IMR-90 (cell line): ENCODE measurements around the gene TMCO1. TPM values are rescaled to one million over a fixed set of nuclear protein-coding genes. Genes with fewer than 3 reads are reported as not detected.

Experiments used
- ATAC-seq: fragments of 200-7000 bp; cut with Tn5 transposase; 2 replicates; pipeline ENCODE4 v1.9.1; 2020; ENCODE audit warnings: low read depth, mild to moderate bottlenecking, moderate library complexity
- BruUV-seq: library from RNA; stranded (reverse); fragments of 400-500 nt; replicated peaks from 2 replicates; lab custom pipeline; 2021; lab: Mats Ljungman, UMichigan
- CTCF ChIA-PET: fragments of 300-600 bp; formaldehyde crosslinking; extraction: SDS; loops from one replicate; lab custom pipeline; 2021; ENCODE audit warnings: antibody characterized with exemption; lab: Yijun Ruan, JAX
- POLR2A ChIA-PET: fragments of 300-600 bp; sonication (Branson Sonifier 250); formaldehyde crosslinking; loops from one replicate; lab custom pipeline; 2022; ENCODE audit warnings: antibody characterized with exemption; ENCODE audit not compliant: unreplicated experiment; lab: Charles Lee
- DNase-seq: peaks from one replicate; pipeline ENCODE4 v3.0.0; 2013
- H2AFZ ChIP-seq: replicated peaks from 2 replicates; pipeline ENCODE3; 2013; ENCODE audit warnings: low read length, mild to moderate bottlenecking; ENCODE audit not compliant: poor library complexity
- H2AK5ac ChIP-seq: 2 replicates; pipeline ENCODE4 v1.6.1; 2013; ENCODE audit warnings: low read depth, low read length, inconsistent platforms
- H2AK9ac ChIP-seq: replicated peaks from 2 replicates; pipeline ENCODE3; 2013; ENCODE audit warnings: mild to moderate bottlenecking, low read depth, low read length, moderate library complexity; ENCODE audit not compliant: poor library complexity
- H2BK120ac ChIP-seq: 2 replicates; pipeline ENCODE4 v1.6.1; 2013; ENCODE audit warnings: low read depth, low read length, inconsistent platforms
- H2BK15ac ChIP-seq: 3 replicates; pipeline ENCODE4 v1.6.1; 2013; ENCODE audit warnings: low read depth, low read length, inconsistent platforms
- H2BK20ac ChIP-seq: 2 replicates; pipeline ENCODE4 v1.6.1; 2013; ENCODE audit warnings: low read depth, mild to moderate bottlenecking, inconsistent platforms, low read length, moderate library complexity
- H2BK5ac ChIP-seq: 2 replicates; pipeline ENCODE4 v1.6.1; 2013; ENCODE audit warnings: mild to moderate bottlenecking, low read depth, low read length, inconsistent platforms; ENCODE audit not compliant: poor library complexity, severe bottlenecking
- H3K14ac ChIP-seq: replicated peaks from 2 replicates; pipeline ENCODE4 v1.6.1; 2013; ENCODE audit warnings: low read depth, low read length, inconsistent platforms
- H3K18ac ChIP-seq: 2 replicates; pipeline ENCODE4 v1.6.1; 2013; ENCODE audit warnings: low read depth, low read length, control low read depth
- H3K23ac ChIP-seq: 2 replicates; pipeline ENCODE4 v1.6.1; 2013; ENCODE audit warnings: low read depth, low read length, inconsistent platforms
- H3K27ac ChIP-seq: 2 replicates; pipeline ENCODE4 v1.5.1; 2013; ENCODE audit warnings: mild to moderate bottlenecking, control low read depth, low read length; ENCODE audit not compliant: insufficient read depth
- H3K27me3 ChIP-seq: 2 replicates; pipeline ENCODE4 v1.6.1; 2013; ENCODE audit warnings: low read length; ENCODE audit not compliant: control insufficient read depth, insufficient read depth
- H3K36me3 ChIP-seq: 2 replicates; pipeline ENCODE4 v1.6.1; 2013; ENCODE audit warnings: low read length, mixed read lengths; ENCODE audit not compliant: control insufficient read depth, insufficient read depth
- H3K4ac ChIP-seq: 2 replicates; pipeline ENCODE4 v1.6.1; 2013; ENCODE audit warnings: low read depth, low read length, inconsistent platforms
- H3K4me1 ChIP-seq: 2 replicates; pipeline ENCODE4 v1.6.1; 2013; ENCODE audit warnings: low read length, mixed read lengths; ENCODE audit not compliant: control insufficient read depth, insufficient read depth
- H3K4me2 ChIP-seq: 2 replicates; pipeline ENCODE4 v1.6.1; 2013; ENCODE audit warnings: low read depth, mild to moderate bottlenecking, control low read depth, low read length, moderate library complexity
- H3K4me3 ChIP-seq: 2 replicates; pipeline ENCODE4 v1.5.1; 2013; ENCODE audit warnings: low read depth, mild to moderate bottlenecking, control low read depth, low read length, moderate library complexity; ENCODE audit not compliant: insufficient read depth
- H3K56ac ChIP-seq: 2 replicates; pipeline ENCODE4 v1.6.1; 2013; ENCODE audit warnings: low read length, inconsistent platforms; ENCODE audit not compliant: insufficient read depth; ENCODE audit errors: extremely low read depth
- H3K79me1 ChIP-seq, 2 experiments: 2 replicates each; pipeline ENCODE4 v1.6.1; 2013; ENCODE audit warnings: low read length in 2 of 2, inconsistent platforms in 1 of 2, low read depth in 1 of 2
- H3K9ac ChIP-seq: 2 replicates; pipeline ENCODE4 v1.6.1; 2013; ENCODE audit warnings: low read depth, low read length, control low read depth
- H3K9me1 ChIP-seq: 2 replicates; pipeline ENCODE4 v1.6.1; 2013; ENCODE audit warnings: low read length, inconsistent platforms; ENCODE audit not compliant: insufficient read depth
- H3K9me3 ChIP-seq: 2 replicates; pipeline ENCODE4 v1.6.1; 2013; ENCODE audit warnings: low read length; ENCODE audit not compliant: control insufficient read depth, insufficient read depth
- H4K20me1 ChIP-seq: 2 replicates; pipeline ENCODE4 v1.6.1; 2013; ENCODE audit warnings: low read length, inconsistent platforms; ENCODE audit not compliant: insufficient read depth
- H4K5ac ChIP-seq: 2 replicates; pipeline ENCODE4 v1.6.1; 2013; ENCODE audit warnings: mild to moderate bottlenecking, low read depth, low read length, control low read depth
- H4K8ac ChIP-seq, 2 experiments: 2 replicates each; pipeline ENCODE4 v1.6.1; 2013; ENCODE audit warnings: low read depth in 2 of 2, low read length in 2 of 2, control low read depth in 1 of 2, inconsistent platforms in 1 of 2
- H4K91ac ChIP-seq: 2 replicates; pipeline ENCODE4 v1.6.1; 2013; ENCODE audit warnings: low read depth, low read length, inconsistent platforms; ENCODE audit not compliant: insufficient read depth
- BHLHE40 ChIP-seq: fragments of 150-350 bp; IDR thresholded peaks from 2 replicates; pipeline ENCODE4 v1.6.1; 2016; ENCODE audit warnings: mild to moderate bottlenecking, low read depth, low read length
- CEBPB ChIP-seq: IDR thresholded peaks from 2 replicates; pipeline ENCODE4 v1.6.1; 2012; ENCODE audit warnings: low read depth, low read length, improper control_type of control experiment
- CHD1 ChIP-seq: IDR thresholded peaks from 2 replicates; pipeline ENCODE4 v1.6.1; 2012; ENCODE audit warnings: low read depth, low read length, improper control_type of control experiment
- FOS ChIP-seq: fragments of 150-350 bp; IDR thresholded peaks from 2 replicates; pipeline ENCODE4 v1.6.1; 2016; ENCODE audit warnings: low read depth, low read length
- MAFK ChIP-seq: IDR thresholded peaks from 2 replicates; pipeline ENCODE4 v1.6.1; 2012; ENCODE audit warnings: low read depth, low read length, improper control_type of control experiment
- MAZ ChIP-seq: IDR thresholded peaks from 2 replicates; pipeline ENCODE4 v1.6.1; 2012; ENCODE audit warnings: low read depth, mild to moderate bottlenecking, low read length, improper control_type of control experiment, moderate library complexity, borderline replicate concordance
- NFE2L2 ChIP-seq: fragments of 150-350 bp; IDR thresholded peaks from 2 replicates; pipeline ENCODE4 v1.6.1; 2016; ENCODE audit warnings: low read depth, mild to moderate bottlenecking, low read length
- POLR2A ChIP-seq: IDR thresholded peaks from 2 replicates; pipeline ENCODE4 v1.6.1; 2012; ENCODE audit warnings: mild to moderate bottlenecking, low read depth, low read length
- RCOR1 ChIP-seq: IDR thresholded peaks from 2 replicates; pipeline ENCODE4 v1.6.1; 2012; ENCODE audit warnings: mild to moderate bottlenecking, low read length, improper control_type of control experiment; ENCODE audit not compliant: insufficient replicate concordance
- SMC3 ChIP-seq: fragments of 150-350 bp; IDR thresholded peaks from 2 replicates; pipeline ENCODE4 v1.6.1; 2016; ENCODE audit warnings: low read depth, mild to moderate bottlenecking, antibody characterized with exemption, low read length, moderate library complexity
- WGBS, 2 experiments: methylation state at CpG; one replicate each; pipeline versions ENCODE4 v1.1.5 to v1.1.7; 2013; ENCODE audit warnings: missing lambda C conversion rate in 2 of 2; ENCODE audit not compliant: insufficient read length in 1 of 2; ENCODE audit errors: extremely low coverage in 2 of 2; 5-methylcytosine and 5-hydroxymethylcytosine counted together
- dilution Hi-C: fragments of 300-500 bp; cut with HindIII; formaldehyde crosslinking; loops from one replicate; pipeline ENCODE4 v1.14.3; 2018; ENCODE audit warnings: low sequenced_read_pairs; ENCODE audit not compliant: unreplicated experiment
- in situ Hi-C: fragments of 300-500 bp; cut with MboI; formaldehyde crosslinking; loops from 3 replicates; pipeline ENCODE4 v1.14.3; 2019; ENCODE audit warnings: low sequenced_read_pairs, inconsistent platforms, mixed read lengths
- intact Hi-C: fragments of 100-400 bp; cut with micrococcal nuclease; formaldehyde crosslinking; loops from 2 replicates; pipeline ENCODE4 v1.10.0; 2022
- polyA plus RNA-seq, 3 experiments: library from polyadenylated mRNA; depleted of rRNA; stranded (reverse); fragments of >200 nt; gene quantifications; 2 replicates each; pipeline ENCODE4 v1.2.3, GENCODE V29; 2012; ENCODE audit warnings: low replicate concordance in 1 of 3
- total RNA-seq: library from RNA; depleted of rRNA; stranded (reverse); fragments of >200 nt; gene quantifications from 2 replicates; pipeline ENCODE4 v1.2.3, GENCODE V29; 2012
- TF ChIP-seq, protein P1 (sequence below): fragments of 150-350 bp; IDR thresholded peaks from 2 replicates; pipeline ENCODE4 v1.6.1; 2016; ENCODE audit warnings: low read depth, mild to moderate bottlenecking, low read length, moderate library complexity, borderline replicate concordance
- TF ChIP-seq, protein P2 (sequence below): fragments of 150-350 bp; IDR thresholded peaks from 2 replicates; pipeline ENCODE4 v1.6.1; 2017; ENCODE audit warnings: mild to moderate bottlenecking, antibody characterized with exemption, low read length, low read depth
- TF ChIP-seq, protein P3 (sequence below): conservative IDR thresholded peaks from 2 replicates; pipeline ENCODE4 v1.5.1; 2012; ENCODE audit warnings: mild to moderate bottlenecking, low read depth, low read length, improper control_type of control experiment

The TMCO1 gene
- total and polyA plus RNA-seq, 2 of the 4 experiments (the other 2 are of a cell fraction): 86.4 to 113 TPM

DNA sequence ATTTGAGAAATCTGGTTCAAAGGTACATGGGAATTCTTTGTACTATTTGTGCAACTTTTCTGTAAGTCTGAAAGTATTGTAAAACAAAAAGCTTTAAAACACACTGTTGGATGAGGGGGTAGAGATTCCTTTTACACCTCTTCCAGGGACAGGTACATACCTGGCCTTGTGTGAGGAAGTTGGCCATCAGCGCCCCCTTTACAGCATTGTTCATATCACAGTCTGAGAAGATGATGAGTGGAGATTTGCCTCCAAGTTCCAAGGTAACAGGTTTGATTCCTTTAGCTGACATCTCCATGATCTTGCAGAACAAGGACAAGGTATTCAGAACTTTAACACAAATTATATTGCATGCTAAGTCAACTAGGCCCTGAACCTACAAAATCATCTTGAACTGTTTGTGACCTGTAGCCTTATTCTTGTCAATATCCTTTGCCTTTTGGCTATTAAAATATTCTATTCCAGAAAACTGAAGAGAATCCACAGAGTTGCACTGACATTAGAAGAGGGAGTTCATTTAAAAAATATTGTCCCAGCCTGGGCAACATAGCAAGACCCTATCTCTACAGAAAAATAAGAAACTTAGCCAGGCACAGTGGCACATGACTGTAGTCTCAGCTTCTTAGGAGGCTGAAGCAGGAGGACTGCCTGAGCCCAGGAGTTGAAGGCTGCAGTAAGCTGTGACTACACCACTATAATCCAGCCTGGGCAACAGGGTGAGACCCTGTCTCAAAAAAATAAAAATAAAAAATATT lies 89.2 kb downstream of the TMCO1 start (continued):
- TF ChIP-seq RCOR1: no peak

DNA sequence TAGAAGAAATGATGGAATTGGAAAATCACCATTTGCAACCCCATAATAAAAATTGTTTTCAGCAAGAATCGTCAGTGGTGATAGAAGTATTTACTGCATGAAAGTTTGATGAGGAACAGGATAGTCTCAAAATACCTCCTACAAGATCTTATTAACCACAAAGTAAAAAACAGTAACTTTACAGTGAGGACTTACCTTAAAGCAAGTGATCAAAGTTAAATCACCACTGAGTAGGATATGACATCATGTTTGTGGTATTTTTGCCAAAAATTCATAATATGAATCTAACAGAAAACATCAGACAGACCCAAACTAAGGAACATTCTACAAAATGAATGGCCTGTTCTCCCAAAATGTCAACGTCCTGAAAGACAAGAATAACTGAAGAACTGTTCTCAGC lies 90.2 kb downstream of the TMCO1 start:
- H3K4me2 ChIP-seq: no peak overlapping the region
- TF ChIP-seq POLR2A (no peak), FOS (no peak), CHD1 (no peak), MAFK (no peak), MAZ (no peak), SMC3 (no peak), BHLHE40 (no peak), RCOR1 (no peak), CEBPB (no peak), NFE2L2 (no peak)
- TF ChIP-seq, protein P1, sequence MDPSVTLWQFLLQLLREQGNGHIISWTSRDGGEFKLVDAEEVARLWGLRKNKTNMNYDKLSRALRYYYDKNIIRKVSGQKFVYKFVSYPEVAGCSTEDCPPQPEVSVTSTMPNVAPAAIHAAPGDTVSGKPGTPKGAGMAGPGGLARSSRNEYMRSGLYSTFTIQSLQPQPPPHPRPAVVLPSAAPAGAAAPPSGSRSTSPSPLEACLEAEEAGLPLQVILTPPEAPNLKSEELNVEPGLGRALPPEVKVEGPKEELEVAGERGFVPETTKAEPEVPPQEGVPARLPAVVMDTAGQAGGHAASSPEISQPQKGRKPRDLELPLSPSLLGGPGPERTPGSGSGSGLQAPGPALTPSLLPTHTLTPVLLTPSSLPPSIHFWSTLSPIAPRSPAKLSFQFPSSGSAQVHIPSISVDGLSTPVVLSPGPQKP: no peak
- TF ChIP-seq, protein P2, sequence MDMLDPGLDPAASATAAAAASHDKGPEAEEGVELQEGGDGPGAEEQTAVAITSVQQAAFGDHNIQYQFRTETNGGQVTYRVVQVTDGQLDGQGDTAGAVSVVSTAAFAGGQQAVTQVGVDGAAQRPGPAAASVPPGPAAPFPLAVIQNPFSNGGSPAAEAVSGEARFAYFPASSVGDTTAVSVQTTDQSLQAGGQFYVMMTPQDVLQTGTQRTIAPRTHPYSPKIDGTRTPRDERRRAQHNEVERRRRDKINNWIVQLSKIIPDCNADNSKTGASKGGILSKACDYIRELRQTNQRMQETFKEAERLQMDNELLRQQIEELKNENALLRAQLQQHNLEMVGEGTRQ: no peak
- TF ChIP-seq, protein P3, sequence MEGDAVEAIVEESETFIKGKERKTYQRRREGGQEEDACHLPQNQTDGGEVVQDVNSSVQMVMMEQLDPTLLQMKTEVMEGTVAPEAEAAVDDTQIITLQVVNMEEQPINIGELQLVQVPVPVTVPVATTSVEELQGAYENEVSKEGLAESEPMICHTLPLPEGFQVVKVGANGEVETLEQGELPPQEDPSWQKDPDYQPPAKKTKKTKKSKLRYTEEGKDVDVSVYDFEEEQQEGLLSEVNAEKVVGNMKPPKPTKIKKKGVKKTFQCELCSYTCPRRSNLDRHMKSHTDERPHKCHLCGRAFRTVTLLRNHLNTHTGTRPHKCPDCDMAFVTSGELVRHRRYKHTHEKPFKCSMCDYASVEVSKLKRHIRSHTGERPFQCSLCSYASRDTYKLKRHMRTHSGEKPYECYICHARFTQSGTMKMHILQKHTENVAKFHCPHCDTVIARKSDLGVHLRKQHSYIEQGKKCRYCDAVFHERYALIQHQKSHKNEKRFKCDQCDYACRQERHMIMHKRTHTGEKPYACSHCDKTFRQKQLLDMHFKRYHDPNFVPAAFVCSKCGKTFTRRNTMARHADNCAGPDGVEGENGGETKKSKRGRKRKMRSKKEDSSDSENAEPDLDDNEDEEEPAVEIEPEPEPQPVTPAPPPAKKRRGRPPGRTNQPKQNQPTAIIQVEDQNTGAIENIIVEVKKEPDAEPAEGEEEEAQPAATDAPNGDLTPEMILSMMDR: no peak

More for the DNA sequence above, 90.2 kb downstream of the TMCO1 start:
- Histone ChIP-seq H2BK120ac (no peak overlapping the region), H3K27ac (no peak overlapping the region), H3K56ac (no peak overlapping the region), H2BK5ac (no peak overlapping the region), H2AK9ac (no peak overlapping the region), H3K36me3 (peaks cover 32% of the 10 kb centered on the region), H2BK15ac (no peak overlapping the region), H3K18ac (no peak overlapping the region), H3K9ac (no peak overlapping the region), H4K91ac (no peak overlapping the region), H2BK20ac (no peak overlapping the region), H2AFZ (no peak overlapping the region), H4K20me1 (no peaks in the 10 kb centered on the region), H3K14ac (no peak overlapping the region), H4K5ac (no peak overlapping the region), H3K4ac (no peak overlapping the region), H3K27me3 (no peaks in the 10 kb centered on the region), H3K9me3 (no peaks in the 10 kb centered on the region), H2AK5ac (no peak overlapping the region), H3K4me3 (no peak overlapping the region), H3K23ac (no peak overlapping the region), H3K4me1 (no peaks in the 10 kb centered on the region), H3K9me1 (no peaks in the 10 kb centered on the region; the same call in 1 of the 2 replicates), H3K79me1 (peaks cover 14 to 20% of the 10 kb centered on the region in 2 experiments; a peak in 3 of 4 replicates), H4K8ac (no peak overlapping the region)
- BruUV-seq: no TSS peak
- dilution Hi-C loops (no loop called here), intact Hi-C loops (no loop called here), in situ Hi-C loops (no loop called here)
- ATAC-seq (no peak), DNase-seq (no peak)
- WGBS, 2 experiments: 0% methylated on average over 1 of the region's 2 CpGs; no CpG with 5 or more reads in 1 of the 2 experiments
- ChIA-PET POLR2A (no interaction called here), CTCF (interaction anchor here (0.6 kb wide), 1 partner anchor 65 kb away, joined by 4 read pairs; no protein-coding TSS in a partner anchor)
